Activated naive CD4-positive, alpha-beta T cell treated with anti-CD3 and anti-CD28 coated beads, Interleukin-2, amount 10 ng/mL, durations not matched to agents 7 days and 5 days (primary cell): ENCODE measurements around the gene ANKK1.

ENCODE experiments used
- CTCF ChIA-PET: fragments of 350-600 bp; sonication (Branson Sonifier 250); formaldehyde crosslinking; loops from one replicate; lab custom pipeline; 2021; ENCODE audit warnings: antibody characterized with exemption; lab: Charles Lee
- DNase-seq: peaks from one replicate; pipeline ENCODE4 v3.0.0-alpha.2; 2020
- H3K27ac Mint-ChIP-seq: one replicate; pipeline ENCODE4 v1.8.0; 2021; ENCODE audit warnings: mild to moderate bottlenecking, moderate library complexity, mixed read lengths
- H3K27me3 Mint-ChIP-seq: one replicate; pipeline ENCODE4 v1.8.0; 2021; ENCODE audit warnings: mild to moderate bottlenecking, mixed read lengths
- H3K36me3 Mint-ChIP-seq: one replicate; pipeline ENCODE4 v1.8.0; 2021; ENCODE audit warnings: mixed read lengths
- H3K4me1 Mint-ChIP-seq: one replicate; pipeline ENCODE4 v1.8.0; 2021; ENCODE audit warnings: mixed read lengths
- H3K4me3 Mint-ChIP-seq: one replicate; pipeline ENCODE4 v1.8.0; 2021; ENCODE audit warnings: mild to moderate bottlenecking, moderate library complexity, mixed read lengths
- H3K9me3 Mint-ChIP-seq: one replicate; pipeline ENCODE4 v1.8.0; 2021; ENCODE audit warnings: mixed read lengths

Gene ANKK1

DNA sequence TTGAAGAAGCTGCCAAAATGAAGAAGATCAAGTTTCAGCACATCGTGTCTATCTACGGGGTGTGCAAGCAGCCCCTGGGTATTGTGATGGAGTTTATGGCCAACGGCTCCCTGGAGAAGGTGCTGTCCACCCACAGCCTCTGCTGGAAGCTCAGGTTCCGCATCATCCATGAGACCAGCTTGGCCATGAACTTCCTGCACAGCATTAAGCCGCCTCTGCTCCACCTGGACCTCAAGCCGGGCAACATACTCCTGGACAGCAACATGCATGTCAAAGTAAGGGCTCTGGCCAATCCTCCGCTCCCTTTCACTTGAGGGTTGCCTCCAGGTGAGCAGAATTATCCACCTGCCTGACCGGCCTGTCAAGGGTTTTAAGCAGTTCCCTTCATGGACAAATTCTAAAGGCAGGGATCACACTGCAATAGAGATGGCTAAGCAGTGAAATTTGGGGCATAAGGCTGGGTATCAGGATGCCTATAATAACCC lies 6.0 kb downstream of the ANKK1 start:
- Mint-ChIP-seq H3K36me3 (no peaks in the 10 kb centered on the region), H3K27me3 (no peaks in the 10 kb centered on the region), H3K27ac (no peak overlapping the region), H3K4me3 (no peak overlapping the region), H3K9me3 (no peaks in the 10 kb centered on the region), H3K4me1 (no peaks in the 10 kb centered on the region)
- CTCF ChIA-PET, result no interaction called here
- DNase-seq, result no peak

DNA sequence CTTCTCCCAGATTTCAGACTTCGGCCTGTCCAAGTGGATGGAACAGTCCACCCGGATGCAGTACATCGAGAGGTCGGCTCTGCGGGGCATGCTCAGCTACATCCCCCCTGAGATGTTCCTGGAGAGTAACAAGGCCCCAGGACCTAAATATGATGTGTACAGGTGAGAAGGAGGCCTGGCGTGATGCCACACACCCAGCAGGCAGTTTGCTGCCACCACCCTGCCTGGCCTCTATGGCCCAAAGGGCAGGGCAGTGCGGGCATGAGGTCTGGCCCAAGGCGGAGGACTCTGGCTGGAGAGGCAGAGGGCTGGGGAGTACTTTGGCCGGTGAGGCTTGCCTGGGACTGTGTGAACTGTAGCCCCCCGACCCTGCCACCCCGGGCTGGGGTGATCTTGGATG lies 7.3 kb downstream of the ANKK1 start:
- H3K27ac Mint-ChIP-seq, result no peak overlapping the region
- CTCF ChIA-PET, result no interaction called here
- H3K36me3 Mint-ChIP-seq, result no peaks in the 10 kb centered on the region
- H3K4me3 Mint-ChIP-seq, result no peak overlapping the region
- H3K9me3 Mint-ChIP-seq, result no peaks in the 10 kb centered on the region
- no peak for DNase-seq
- H3K4me1 Mint-ChIP-seq, result no peaks in the 10 kb centered on the region
- H3K27me3 Mint-ChIP-seq, result no peaks in the 10 kb centered on the region

DNA sequence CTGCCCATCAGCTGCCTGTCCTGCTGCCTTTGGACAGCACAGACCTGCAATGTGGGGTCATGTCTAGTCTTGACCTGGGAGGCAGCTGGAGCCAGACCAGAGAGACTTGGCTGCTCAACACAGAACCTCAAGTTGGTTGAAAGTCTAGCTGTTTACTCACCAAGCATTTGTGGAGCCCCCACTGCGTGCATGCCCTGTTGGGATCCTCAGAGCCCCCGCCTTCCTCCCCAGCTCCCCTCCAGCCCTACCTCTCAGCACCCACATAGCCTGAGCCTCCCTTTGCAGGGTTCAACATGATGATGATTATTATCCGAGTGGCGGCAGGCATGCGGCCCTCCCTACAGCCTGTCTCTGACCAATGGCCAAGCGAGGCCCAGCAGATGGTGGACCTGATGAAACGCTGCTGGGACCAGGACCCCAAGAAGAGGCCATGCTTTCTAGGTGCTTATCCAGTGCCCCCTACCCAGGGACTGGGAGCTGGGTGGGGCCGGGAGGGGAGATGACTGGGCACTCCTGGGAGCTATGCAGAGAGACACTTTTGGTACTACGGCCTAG lies 8.3 kb downstream of the ANKK1 start:
- Mint-ChIP-seq H3K9me3 (no peaks in the 10 kb centered on the region), H3K4me3 (no peak overlapping the region), H3K36me3 (no peaks in the 10 kb centered on the region), H3K27ac (no peak overlapping the region), H3K4me1 (no peaks in the 10 kb centered on the region), H3K27me3 (no peaks in the 10 kb centered on the region)
- CTCF ChIA-PET, result no interaction called here
- no peak for DNase-seq

DNA sequence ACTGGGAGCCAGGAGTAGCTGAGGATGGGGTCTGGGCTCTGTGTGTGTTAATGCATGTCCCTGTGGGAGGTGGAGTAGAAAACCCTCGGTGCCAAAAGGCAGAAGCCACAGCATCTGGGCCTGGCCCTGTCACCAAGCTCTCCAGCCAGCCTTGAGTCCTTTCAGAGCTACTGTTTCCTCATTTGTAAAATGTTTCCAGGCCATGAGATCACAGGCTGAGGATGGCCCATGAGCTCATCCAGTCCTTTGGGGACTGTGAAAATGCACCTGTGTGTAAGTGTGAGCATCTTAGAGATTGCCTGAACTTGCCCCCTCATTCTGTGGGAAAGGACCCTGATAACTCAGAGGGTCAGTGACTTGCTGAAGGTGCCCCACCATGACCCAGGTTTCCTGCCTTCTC lies 9.1 kb downstream of the ANKK1 start:
- Mint-ChIP-seq H3K9me3 (no peaks in the 10 kb centered on the region), H3K36me3 (no peaks in the 10 kb centered on the region), H3K27ac (no peak overlapping the region), H3K4me3 (no peak overlapping the region), H3K4me1 (no peaks in the 10 kb centered on the region), H3K27me3 (no peaks in the 10 kb centered on the region)
- DNase-seq, result no peak
- CTCF ChIA-PET, result no interaction called here

DNA sequence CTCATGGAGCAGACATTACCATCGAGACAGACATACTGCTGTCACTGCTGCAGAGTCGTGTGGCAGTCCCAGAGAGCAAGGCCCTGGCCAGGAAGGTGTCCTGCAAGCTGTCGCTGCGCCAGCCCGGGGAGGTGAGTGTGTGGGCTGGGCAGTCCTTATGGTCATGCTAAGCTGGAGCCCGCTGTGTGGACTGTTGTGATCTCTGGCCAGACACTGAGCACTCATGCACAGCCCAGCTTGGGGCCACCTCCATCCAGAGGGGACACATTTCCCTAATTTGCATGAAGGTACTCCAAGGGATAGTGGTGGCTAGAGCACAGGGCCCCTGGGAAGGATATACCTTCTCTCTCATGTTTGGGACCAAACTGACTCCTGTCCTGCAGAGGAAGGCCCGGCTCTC lies 9.6 kb downstream of the ANKK1 start:
- Mint-ChIP-seq H3K4me3 (no peak overlapping the region), H3K36me3 (no peaks in the 10 kb centered on the region), H3K9me3 (no peaks in the 10 kb centered on the region), H3K27me3 (no peaks in the 10 kb centered on the region), H3K4me1 (no peaks in the 10 kb centered on the region), H3K27ac (no peak overlapping the region)
- no peak for DNase-seq
- CTCF ChIA-PET, result no interaction called here

DNA sequence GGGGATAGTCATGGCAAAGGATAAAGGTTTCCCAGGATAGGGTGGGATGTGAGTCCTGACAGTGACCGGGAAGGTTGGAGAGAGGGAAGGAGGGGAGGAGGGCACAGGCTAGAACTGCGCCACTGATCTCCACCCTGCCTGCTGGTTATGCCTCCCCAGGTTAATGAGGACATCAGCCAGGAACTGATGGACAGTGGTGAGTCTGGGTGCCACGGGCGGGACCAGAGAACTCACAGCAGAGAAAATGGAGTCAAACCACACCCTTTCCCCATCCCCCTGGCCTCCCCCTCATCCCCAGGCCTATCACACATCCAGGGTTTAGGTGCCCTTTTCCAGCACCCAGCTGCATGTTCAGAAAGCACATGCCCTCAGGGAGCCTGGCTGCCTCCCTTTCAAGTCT lies 10.2 kb downstream of the ANKK1 start:
- H3K4me1 Mint-ChIP-seq, result no peaks in the 10 kb centered on the region
- H3K9me3 Mint-ChIP-seq, result no peaks in the 10 kb centered on the region
- CTCF ChIA-PET, result no interaction called here
- DNase-seq, result no peak
- no peaks in the 10 kb centered on the region for H3K27me3 Mint-ChIP-seq
- no peak overlapping the region for H3K4me3 Mint-ChIP-seq
- H3K27ac Mint-ChIP-seq, result no peak overlapping the region
- H3K36me3 Mint-ChIP-seq, result no peaks in the 10 kb centered on the region

DNA sequence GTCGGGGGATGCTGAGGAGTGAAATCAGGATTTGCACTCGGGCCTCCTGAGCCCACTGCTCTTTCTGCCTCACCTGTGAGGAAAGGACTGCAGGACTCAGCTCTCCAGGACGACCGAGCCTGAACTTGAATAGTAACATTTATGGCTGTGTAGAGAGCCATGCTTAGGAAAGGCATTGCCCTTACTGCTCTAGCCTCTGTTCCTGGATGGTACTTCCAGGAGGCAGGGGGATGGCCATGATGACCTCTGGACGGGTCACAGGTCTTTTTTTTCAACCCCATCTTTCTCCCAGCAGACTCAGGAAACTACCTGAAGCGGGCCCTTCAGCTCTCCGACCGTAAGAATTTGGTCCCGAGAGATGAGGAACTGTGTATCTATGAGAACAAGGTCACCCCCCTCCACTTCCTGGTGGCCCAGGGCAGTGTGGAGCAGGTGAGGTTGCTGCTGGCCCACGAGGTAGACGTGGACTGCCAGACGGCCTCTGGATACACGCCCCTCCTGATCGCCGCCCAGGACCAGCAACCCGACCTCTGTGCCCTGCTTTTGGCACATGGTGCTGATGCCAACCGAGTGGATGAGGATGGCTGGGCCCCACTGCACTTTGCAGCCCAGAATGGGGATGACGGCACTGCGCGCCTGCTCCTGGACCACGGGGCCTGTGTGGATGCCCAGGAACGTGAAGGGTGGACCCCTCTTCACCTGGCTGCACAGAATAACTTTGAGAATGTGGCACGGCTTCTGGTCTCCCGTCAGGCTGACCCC lies 11.3 kb downstream of the ANKK1 start:
- Mint-ChIP-seq H3K27ac (no peak overlapping the region), H3K27me3 (peaks cover 3% of the 10 kb centered on the region), H3K4me3 (no peak overlapping the region), H3K4me1 (no peaks in the 10 kb centered on the region), H3K36me3 (no peaks in the 10 kb centered on the region), H3K9me3 (no peaks in the 10 kb centered on the region)
- CTCF ChIA-PET, result interaction anchor here (1.3 kb wide), 1 partner anchor 27 kb away, joined by 4 read pairs; no protein-coding TSS in a partner anchor
- no peak for DNase-seq

DNA sequence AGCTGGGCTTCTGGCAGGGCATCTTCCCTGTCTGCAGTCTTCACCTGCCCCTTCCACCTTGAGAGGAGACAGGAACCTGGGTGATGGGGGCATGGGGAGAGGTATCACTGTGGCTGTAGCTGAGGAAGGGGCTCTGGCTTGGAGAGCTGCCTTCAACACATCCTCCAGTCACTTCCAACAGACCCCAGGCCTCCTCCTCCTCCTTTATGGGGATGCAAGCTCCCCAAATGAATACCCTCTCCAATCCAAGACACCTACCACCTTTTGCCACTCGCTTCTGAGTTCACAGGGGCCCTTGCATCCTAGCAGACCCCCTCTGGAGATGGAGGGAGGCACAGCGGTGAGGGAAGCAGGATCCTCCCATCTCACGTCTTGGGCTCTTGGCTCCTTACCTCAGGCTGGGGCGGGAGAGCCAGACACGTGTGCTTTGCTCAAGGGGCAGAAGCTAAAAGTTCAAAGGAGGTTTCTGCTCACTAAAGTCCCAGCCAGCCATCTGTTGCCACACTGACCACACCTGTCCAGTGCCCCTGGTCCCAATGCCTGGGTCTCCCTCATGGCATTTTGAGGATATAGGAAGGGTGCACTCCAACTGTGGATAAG lies 13.2 kb downstream of the ANKK1 start:
- no peak for DNase-seq
- H3K9me3 Mint-ChIP-seq, result no peaks in the 10 kb centered on the region
- H3K36me3 Mint-ChIP-seq, result no peaks in the 10 kb centered on the region
- no peak overlapping the region for H3K4me3 Mint-ChIP-seq
- CTCF ChIA-PET, result no interaction called here
- peaks cover 4% of the 10 kb centered on the region for H3K27me3 Mint-ChIP-seq
- H3K27ac Mint-ChIP-seq, result no peak overlapping the region
- H3K4me1 Mint-ChIP-seq, result no peaks in the 10 kb centered on the region

DNA sequence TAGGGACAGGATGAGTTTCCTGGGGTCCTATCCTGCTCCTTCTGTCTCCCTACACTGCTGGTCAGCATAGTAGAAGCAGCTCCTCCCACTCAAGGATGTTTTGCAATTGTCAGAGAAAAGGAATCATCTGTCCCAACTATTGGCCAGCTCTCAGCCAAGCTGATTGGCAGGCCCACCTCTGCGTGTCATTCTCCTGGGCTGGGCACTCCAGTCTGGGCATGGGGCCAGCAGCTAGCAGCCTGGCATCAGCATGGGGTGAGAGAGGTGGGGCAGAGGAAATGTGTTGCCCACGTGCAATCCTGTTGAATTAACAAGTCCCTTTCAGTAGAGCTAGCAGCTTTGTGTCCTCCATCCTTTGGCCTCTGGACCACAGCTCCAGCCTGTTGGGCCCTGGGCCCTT lies 14.1 kb downstream of the ANKK1 start:
- no peak for DNase-seq
- no peak overlapping the region for H3K4me3 Mint-ChIP-seq
- CTCF ChIA-PET, result interaction anchor here (0.6 kb wide), 1 partner anchor 114 kb away, joined by 3 read pairs; no protein-coding TSS in a partner anchor
- peaks cover 4% of the 10 kb centered on the region for H3K27me3 Mint-ChIP-seq
- no peaks in the 10 kb centered on the region for H3K9me3 Mint-ChIP-seq
- no peak overlapping the region for H3K27ac Mint-ChIP-seq
- no peaks in the 10 kb centered on the region for H3K36me3 Mint-ChIP-seq
- H3K4me1 Mint-ChIP-seq, result no peaks in the 10 kb centered on the region

DNA sequence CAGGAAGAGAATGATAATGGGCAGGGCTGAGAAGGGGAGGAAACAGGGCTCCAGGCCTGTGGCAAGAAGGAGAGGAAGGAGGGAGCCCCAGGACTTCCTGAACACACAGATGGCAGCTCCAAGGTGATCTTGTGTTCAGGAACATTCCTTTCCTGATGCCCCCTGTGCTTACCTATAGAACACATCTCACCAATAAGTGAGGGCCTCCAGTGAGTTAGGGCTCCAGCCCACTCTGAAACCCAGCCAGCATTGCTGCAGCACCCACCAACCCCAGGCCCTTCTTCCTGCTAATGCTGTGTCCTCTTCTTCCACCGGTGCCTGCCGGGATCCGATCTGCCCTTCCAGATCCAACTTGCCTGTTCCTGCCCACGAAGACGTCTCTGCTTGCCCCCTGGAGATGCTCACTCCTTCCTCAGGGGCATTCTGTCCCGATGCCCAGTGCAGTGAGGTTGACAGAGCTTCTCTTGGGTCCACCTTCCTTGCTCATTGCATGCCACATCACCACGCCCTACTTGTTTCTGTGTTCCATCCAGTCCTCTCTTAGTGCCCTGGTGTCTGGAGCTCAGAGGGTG lies 17.4 kb downstream of the ANKK1 start:
- Mint-ChIP-seq H3K27me3 (peaks cover 4% of the 10 kb centered on the region), H3K36me3 (no peaks in the 10 kb centered on the region), H3K27ac (no peak overlapping the region), H3K4me1 (no peaks in the 10 kb centered on the region), H3K4me3 (no peak overlapping the region), H3K9me3 (no peaks in the 10 kb centered on the region)
- DNase-seq, result no peak
- CTCF ChIA-PET, result no interaction called here

DNA sequence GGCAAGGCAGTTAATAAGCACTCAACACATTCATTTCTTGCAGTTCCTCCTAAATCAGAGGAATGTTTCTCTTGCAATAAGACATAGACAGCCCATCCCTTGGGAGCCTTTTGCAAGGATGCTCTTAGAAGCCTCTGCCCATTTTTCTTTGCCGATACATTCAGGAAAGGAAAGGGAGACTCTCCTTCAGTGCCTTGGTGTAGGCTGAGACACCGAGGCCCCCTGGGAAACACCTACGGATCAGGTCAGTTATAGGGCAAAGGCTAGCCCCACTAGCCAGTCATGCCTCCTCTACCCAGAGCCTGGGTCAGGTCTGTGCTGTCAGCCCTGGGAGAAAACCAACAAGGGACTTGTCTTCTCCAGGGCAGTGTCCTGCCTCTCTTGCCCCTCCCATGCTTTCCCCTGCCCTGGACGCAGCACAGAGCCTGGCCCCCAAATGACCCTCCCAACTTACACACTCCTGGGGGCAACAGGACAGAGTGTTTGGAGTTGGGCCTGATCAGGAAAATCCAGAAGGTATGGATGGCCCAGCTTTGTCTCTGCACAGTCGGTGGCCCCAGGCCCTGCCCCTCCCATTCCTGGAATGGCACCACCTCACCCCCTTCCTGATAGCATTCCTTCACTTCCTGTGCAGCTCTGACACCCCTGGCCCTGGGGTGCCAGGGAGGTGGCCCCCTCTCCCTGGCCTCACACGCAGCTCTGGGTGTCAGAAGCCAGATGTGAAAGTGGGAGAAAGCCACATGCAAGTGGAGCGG lies 18.3 kb downstream of the ANKK1 start:
- Mint-ChIP-seq H3K4me1 (no peaks in the 10 kb centered on the region), H3K27ac (no peak overlapping the region), H3K4me3 (no peak overlapping the region), H3K9me3 (no peaks in the 10 kb centered on the region), H3K36me3 (no peaks in the 10 kb centered on the region), H3K27me3 (peaks cover 4% of the 10 kb centered on the region)
- no peak for DNase-seq
- CTCF ChIA-PET, result no interaction called here

DNA sequence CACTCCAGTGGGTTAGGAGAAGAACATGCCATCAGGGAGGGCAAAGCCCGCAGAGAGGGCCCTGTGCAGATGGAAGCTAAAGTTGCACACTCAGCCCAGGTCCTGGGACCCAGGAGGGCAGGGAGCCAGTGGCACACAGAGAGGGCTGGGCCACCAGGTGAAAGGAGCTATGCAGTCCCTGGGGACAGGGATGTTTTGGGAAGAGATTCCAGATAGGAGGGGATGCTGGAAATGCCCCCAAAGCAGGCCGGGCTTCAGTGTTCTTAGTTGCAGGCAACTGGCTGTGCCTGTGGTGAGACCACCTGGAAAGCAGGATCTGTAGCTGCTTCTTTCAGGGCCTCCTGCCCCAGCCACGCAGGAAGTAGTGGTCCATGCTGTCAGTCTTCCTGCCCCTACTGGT lies 19.6 kb downstream of the ANKK1 start:
- Mint-ChIP-seq H3K9me3 (no peaks in the 10 kb centered on the region), H3K4me1 (no peaks in the 10 kb centered on the region), H3K27me3 (peaks cover 4% of the 10 kb centered on the region), H3K36me3 (no peaks in the 10 kb centered on the region), H3K27ac (no peak overlapping the region), H3K4me3 (no peak overlapping the region)
- DNase-seq, result no peak
- CTCF ChIA-PET, result no interaction called here

DNA sequence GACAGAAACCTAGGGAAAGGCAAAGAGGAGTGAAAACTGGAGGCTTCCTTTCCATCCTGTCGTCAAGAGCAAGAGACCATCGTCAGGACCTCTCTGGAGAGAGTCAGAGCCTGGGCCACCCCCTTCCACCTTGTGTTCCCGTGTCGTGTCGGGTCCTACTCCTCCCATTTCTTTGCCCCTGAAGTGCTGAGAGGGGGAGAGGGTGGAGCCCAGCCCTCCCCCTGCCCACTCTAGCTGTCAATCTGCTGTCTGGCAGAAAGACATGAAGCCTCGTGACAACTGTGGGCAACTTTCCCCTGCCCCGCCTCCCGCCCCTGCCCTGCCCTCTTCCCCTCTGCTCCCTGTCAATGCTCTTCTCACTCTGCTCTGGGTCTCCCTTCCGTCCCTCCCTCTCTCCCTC lies 20.6 kb downstream of the ANKK1 start:
- Mint-ChIP-seq H3K36me3 (no peaks in the 10 kb centered on the region), H3K9me3 (no peaks in the 10 kb centered on the region), H3K27me3 (peaks cover 4% of the 10 kb centered on the region), H3K4me3 (no peak overlapping the region), H3K27ac (no peak overlapping the region), H3K4me1 (no peaks in the 10 kb centered on the region)
- no peak for DNase-seq
- CTCF ChIA-PET, result no interaction called here

DNA sequence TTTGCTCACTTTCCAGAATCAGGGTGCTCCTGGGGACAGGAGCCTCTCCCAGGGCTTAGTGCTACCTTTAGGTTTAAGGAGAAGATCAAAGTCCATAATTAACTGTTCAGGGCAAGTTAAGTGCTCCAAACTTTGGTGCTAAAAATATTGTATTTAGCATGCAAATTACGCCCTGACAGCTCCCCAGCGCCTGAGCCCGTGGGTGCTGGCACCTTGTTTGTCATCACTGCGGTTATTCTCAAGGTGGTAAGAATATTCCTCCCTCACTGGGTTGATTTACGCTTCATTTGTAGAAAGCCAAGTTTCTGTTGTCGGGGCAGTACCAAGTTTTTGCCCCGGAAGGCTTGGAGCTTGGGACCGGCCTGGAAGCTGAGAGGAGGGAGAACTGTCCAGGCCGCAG lies 21.3 kb downstream of the ANKK1 start:
- H3K9me3 Mint-ChIP-seq, result no peaks in the 10 kb centered on the region
- H3K27ac Mint-ChIP-seq, result no peak overlapping the region
- H3K36me3 Mint-ChIP-seq, result no peaks in the 10 kb centered on the region
- CTCF ChIA-PET, result no interaction called here
- H3K27me3 Mint-ChIP-seq, result peaks cover under 1% of the 10 kb centered on the region
- H3K4me1 Mint-ChIP-seq, result no peaks in the 10 kb centered on the region
- H3K4me3 Mint-ChIP-seq, result no peak overlapping the region
- no peak for DNase-seq
